CD14-positive monocyte (primary cell): ENCODE data around the gene FAM222B. TPM values are rescaled to one million over a fixed set of nuclear protein-coding genes. Genes with fewer than 3 reads are reported as not detected.

ENCODE experiments used
- DNase-seq, 3 donors: peaks; one replicate each; pipeline ENCODE4 v3.0.0-alpha.2; 2011 to 2022
- H2AFZ ChIP-seq: 2 replicates; pipeline ENCODE4 v1.6.0; 2012; ENCODE audit warnings: mild to moderate bottlenecking, low read depth, low read length, inconsistent platforms; ENCODE audit not compliant: insufficient read depth, poor library complexity, severe bottlenecking
- H3K27ac ChIP-seq, 2 donors: 1 replicate in 1 of 2; 2 replicates in 1 of 2; pipeline ENCODE4 v1.5.1; 2012 to 2013; ENCODE audit warnings: low read length in 2 of 2, control low read depth in 1 of 2, inconsistent platforms in 1 of 2, low read depth in 1 of 2, mild to moderate bottlenecking in 1 of 2
- H3K27me3 ChIP-seq, 2 donors: one replicate each; pipeline versions ENCODE4 v1.6.0 to v1.6.1; 2011 to 2013; ENCODE audit warnings: low read length in 2 of 2; ENCODE audit not compliant: control insufficient read depth in 2 of 2, insufficient read depth in 2 of 2
- H3K36me3 ChIP-seq, 2 donors: replicated peaks in 1 of 2; 1 replicate in 1 of 2; 2 replicates in 1 of 2; pipeline versions ENCODE4 v1.5.1 to v1.6.1; 2012 to 2013; ENCODE audit warnings: low read length in 2 of 2, control low read depth in 1 of 2, inconsistent platforms in 1 of 2, mild to moderate bottlenecking in 1 of 2; ENCODE audit not compliant: insufficient read depth in 2 of 2, control insufficient read depth in 1 of 2
- H3K4me1 ChIP-seq, 2 donors: 1 replicate in 1 of 2; 2 replicates in 1 of 2; pipeline versions ENCODE4 v1.5.1 to v1.6.1; 2012 to 2013; ENCODE audit warnings: low read length in 2 of 2, control low read depth in 1 of 2, inconsistent platforms in 1 of 2, mild to moderate bottlenecking in 1 of 2, moderate library complexity in 1 of 2; ENCODE audit not compliant: insufficient read depth in 2 of 2, control insufficient read depth in 1 of 2
- H3K4me2 ChIP-seq: replicated peaks from 2 replicates; pipeline ENCODE3; 2012; ENCODE audit warnings: low read length, moderate library complexity, mild to moderate bottlenecking; ENCODE audit not compliant: poor library complexity, severe bottlenecking; ENCODE audit errors: extremely low read depth
- H3K4me3 ChIP-seq, 3 experiments: fragments of 200-600 bp in 1 of 3; sonication (generic) in 1 of 3; replicated peaks in 1 of 3; 1 replicate in 2 of 3; 2 replicates in 1 of 3; pipeline ENCODE4 v1.5.1; 2011 to 2013; ENCODE audit warnings: low read length in 3 of 3, mild to moderate bottlenecking in 3 of 3, control low read depth in 2 of 3, low read depth in 2 of 3, inconsistent platforms in 1 of 3, moderate library complexity in 1 of 3
- H3K79me2 ChIP-seq: 2 replicates; pipeline ENCODE4 v1.6.0; 2012; ENCODE audit warnings: mild to moderate bottlenecking, control low read depth, inconsistent platforms, low read length, moderate library complexity; ENCODE audit not compliant: insufficient read depth
- H3K9ac ChIP-seq: 2 replicates; pipeline ENCODE4 v1.6.0; 2017; ENCODE audit warnings: low read length, mild to moderate bottlenecking; ENCODE audit not compliant: insufficient read depth, poor library complexity, severe bottlenecking
- H3K9me3 ChIP-seq, 2 donors: replicated peaks in 1 of 2; 1 replicate in 1 of 2; 2 replicates in 1 of 2; pipeline versions ENCODE4 v1.5.1 to v1.6.1; 2012 to 2013; ENCODE audit warnings: low read length in 2 of 2, control low read depth in 1 of 2; ENCODE audit not compliant: control insufficient read depth in 1 of 2, insufficient read depth in 1 of 2
- H4K20me1 ChIP-seq: 2 replicates; pipeline ENCODE4 v1.6.0; 2012; ENCODE audit warnings: mild to moderate bottlenecking, low read length, control low read depth, moderate library complexity; ENCODE audit not compliant: insufficient read depth
- H3K27ac Mint-ChIP-seq, 7 donors: one replicate each; pipeline ENCODE4 v1.8.0; 2020; ENCODE audit warnings: mild to moderate bottlenecking in 7 of 7, mixed read lengths in 7 of 7, moderate library complexity in 6 of 7, inconsistent platforms in 2 of 7
- H3K27me3 Mint-ChIP-seq, 3 donors: one replicate each; pipeline ENCODE4 v1.8.0; 2021 to 2022; ENCODE audit warnings: low read depth in 3 of 3, mild to moderate bottlenecking in 3 of 3, mixed read lengths in 3 of 3, moderate library complexity in 3 of 3, inconsistent platforms in 1 of 3
- H3K36me3 Mint-ChIP-seq, 2 donors: one replicate each; pipeline ENCODE4 v1.8.0; 2020; ENCODE audit warnings: mixed read lengths in 2 of 2, inconsistent platforms in 1 of 2, mild to moderate bottlenecking in 1 of 2
- H3K4me1 Mint-ChIP-seq: one replicate; pipeline ENCODE4 v1.8.0; 2020; ENCODE audit warnings: mild to moderate bottlenecking, mixed read lengths
- H3K4me3 Mint-ChIP-seq, 2 donors: one replicate each; pipeline ENCODE4 v1.8.0; 2020; ENCODE audit warnings: mild to moderate bottlenecking in 2 of 2, mixed read lengths in 2 of 2, moderate library complexity in 1 of 2
- H3K9me3 Mint-ChIP-seq, 7 donors: one replicate each; pipeline ENCODE4 v1.8.0; 2020 to 2022; ENCODE audit warnings: mixed read lengths in 7 of 7, mild to moderate bottlenecking in 6 of 7, moderate library complexity in 6 of 7, inconsistent platforms in 2 of 7
- WGBS: methylation state at CpG from one replicate; pipeline ENCODE4 v1.1.5; 2013; ENCODE audit warnings: missing lambda C conversion rate; ENCODE audit not compliant: insufficient coverage; 5-methylcytosine and 5-hydroxymethylcytosine counted together
- intact Hi-C, 2 donors: fragments of 100-400 bp; cut with micrococcal nuclease; formaldehyde crosslinking; loops; one replicate each; pipeline versions ENCODE4 v1.15.0 to v1.15.1; 2023
- polyA plus RNA-seq, 3 donors: library from polyadenylated mRNA; depleted of rRNA in 1 of 3; unstranded in 2 of 3; stranded (reverse) in 1 of 3; fragments of 300-500 nt in 2 of 3; fragments of >200 nt in 1 of 3; fragmentation: Illumina TruSeq in 2 of 3; gene quantifications; 1 replicate in 2 of 3; 2 replicates in 1 of 3; pipeline ENCODE4 v1.2.3, GENCODE V29; 2012 to 2021
- TF ChIP-seq, protein P1 (sequence below): fragments of 200-600 bp; IDR thresholded peaks from one replicate; pipeline ENCODE4 v1.8.0; 2022; ENCODE audit warnings: antibody characterized with exemption, mild to moderate bottlenecking

The FAM222B gene
- polyA plus RNA-seq, 3 donors: 1.5 to 8.6 (median 1.9) TPM

DNA sequence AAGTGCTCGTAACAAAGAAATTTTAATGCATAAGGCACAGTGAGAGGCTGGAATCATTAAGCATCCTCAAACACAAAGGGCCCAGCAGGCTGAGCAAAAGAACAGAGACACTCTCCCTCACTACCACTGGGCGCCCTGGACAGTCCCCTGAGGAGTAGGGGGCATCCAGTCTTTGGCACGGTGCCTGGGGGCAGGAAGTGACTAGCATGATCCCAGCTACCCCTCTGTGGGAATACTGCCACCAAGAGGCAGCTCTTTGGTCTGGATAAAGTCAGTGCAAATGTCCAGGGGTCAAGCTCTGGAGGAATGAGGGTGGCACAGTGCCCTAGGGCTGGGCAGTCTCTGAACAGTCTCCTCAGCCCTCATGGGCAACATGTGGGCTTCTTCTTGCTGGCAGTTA lies 128.3 kb downstream of the FAM222B start:
- Histone ChIP-seq H3K4me2 (no peak overlapping the region), H3K9ac (no peak overlapping the region), H3K36me3 (peaks cover 3 to 21% of the 10 kb centered on the region in 2 donors), H3K4me3 (no peak overlapping the region), H3K27me3 (no peaks in the 10 kb centered on the region), H3K79me2 (peaks cover 8% of the 10 kb centered on the region), H4K20me1 (no peaks in the 10 kb centered on the region), H3K4me1 (peaks cover 42 to 50% of the 10 kb centered on the region in 2 donors), H2AFZ (no peak overlapping the region), H3K27ac (no peak overlapping the region), H3K9me3 (no peaks in the 10 kb centered on the region)
- no peak for DNase-seq
- WGBS: 100% methylated on average over 1 of the region's 3 CpGs
- TF ChIP-seq, protein P1, sequence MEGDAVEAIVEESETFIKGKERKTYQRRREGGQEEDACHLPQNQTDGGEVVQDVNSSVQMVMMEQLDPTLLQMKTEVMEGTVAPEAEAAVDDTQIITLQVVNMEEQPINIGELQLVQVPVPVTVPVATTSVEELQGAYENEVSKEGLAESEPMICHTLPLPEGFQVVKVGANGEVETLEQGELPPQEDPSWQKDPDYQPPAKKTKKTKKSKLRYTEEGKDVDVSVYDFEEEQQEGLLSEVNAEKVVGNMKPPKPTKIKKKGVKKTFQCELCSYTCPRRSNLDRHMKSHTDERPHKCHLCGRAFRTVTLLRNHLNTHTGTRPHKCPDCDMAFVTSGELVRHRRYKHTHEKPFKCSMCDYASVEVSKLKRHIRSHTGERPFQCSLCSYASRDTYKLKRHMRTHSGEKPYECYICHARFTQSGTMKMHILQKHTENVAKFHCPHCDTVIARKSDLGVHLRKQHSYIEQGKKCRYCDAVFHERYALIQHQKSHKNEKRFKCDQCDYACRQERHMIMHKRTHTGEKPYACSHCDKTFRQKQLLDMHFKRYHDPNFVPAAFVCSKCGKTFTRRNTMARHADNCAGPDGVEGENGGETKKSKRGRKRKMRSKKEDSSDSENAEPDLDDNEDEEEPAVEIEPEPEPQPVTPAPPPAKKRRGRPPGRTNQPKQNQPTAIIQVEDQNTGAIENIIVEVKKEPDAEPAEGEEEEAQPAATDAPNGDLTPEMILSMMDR: no peak
- no peak overlapping the region for H3K4me3 Mint-ChIP-seq
- H3K9me3 Mint-ChIP-seq: no peaks in the 10 kb centered on the region
- peaks cover 16 to 24% of the 10 kb centered on the region in 2 donors for H3K36me3 Mint-ChIP-seq
- peaks cover 1 to 9% (median 2%) of the 10 kb centered on the region in 3 donors for H3K27me3 Mint-ChIP-seq
- peaks cover 36% of the 10 kb centered on the region for H3K4me1 Mint-ChIP-seq
- intact Hi-C loops: loop anchor here in 1 of 2 donors (10.0 kb wide), 1 partner anchor 69 kb away; the partner anchor contains the start of gene BLTP2
- peak overlapping the region in 2 of 7 donors; percentile 16 to 63 for H3K27ac Mint-ChIP-seq

DNA sequence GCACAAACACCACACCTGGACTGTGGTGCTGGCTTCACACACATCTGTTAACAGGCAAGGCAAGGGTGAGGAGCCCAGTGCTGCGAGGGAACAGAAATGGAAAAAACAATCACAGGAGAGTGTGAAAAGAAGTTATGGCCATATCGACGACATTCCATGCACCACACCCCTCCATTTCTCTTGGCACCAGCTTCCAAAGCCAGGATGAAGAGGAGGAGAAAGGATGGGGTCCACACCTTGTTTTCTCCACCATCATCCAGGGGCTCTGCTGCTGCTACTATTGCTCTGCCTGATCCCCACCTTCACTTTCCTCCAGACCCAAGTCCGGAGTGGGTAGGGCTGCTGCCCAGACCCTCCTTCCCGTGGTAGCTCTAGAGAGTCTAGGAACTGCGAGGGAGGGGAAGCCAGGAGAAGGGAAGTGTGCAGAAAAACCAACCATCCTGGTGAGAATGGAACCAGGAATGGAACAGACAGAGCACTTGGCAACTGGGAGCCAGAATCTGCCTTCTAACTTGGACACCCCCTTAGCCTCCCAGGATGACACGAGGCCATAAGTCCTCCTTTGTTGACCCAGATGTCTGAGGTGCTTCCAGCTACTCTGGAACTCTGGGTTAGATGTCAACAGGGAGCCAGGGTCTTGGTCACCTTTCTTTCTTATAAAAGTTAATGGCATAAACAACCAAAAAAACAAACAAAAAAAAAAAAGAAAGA lies 129.7 kb downstream of the FAM222B start:
- Mint-ChIP-seq H3K36me3 (peaks cover 16 to 28% of the 10 kb centered on the region in 2 donors), H3K4me1 (peaks cover 24% of the 10 kb centered on the region), H3K27me3 (peaks cover under 1 to 4% (median 1%) of the 10 kb centered on the region in 3 donors), H3K9me3 (no peaks in the 10 kb centered on the region), H3K27ac (peak overlapping the region in 4 of 7 donors; percentile 78 to 92 (median 88)), H3K4me3 (peak overlapping the region; percentile 88 to 93)
- Histone ChIP-seq H2AFZ (peak overlapping the region; percentile 90), H4K20me1 (no peaks in the 10 kb centered on the region), H3K79me2 (peaks cover 8% of the 10 kb centered on the region), H3K9ac (no peak overlapping the region), H3K4me2 (peak overlapping the region; percentile 98), H3K9me3 (no peaks in the 10 kb centered on the region), H3K27me3 (no peaks in the 10 kb centered on the region), H3K4me3 (peak overlapping the region in 2 of 3 experiments; percentile 63 to 92), H3K4me1 (peaks cover 27 to 35% of the 10 kb centered on the region in 2 donors), H3K27ac (peak overlapping the region; percentile 75 to 85), H3K36me3 (peaks cover 3 to 21% of the 10 kb centered on the region in 2 donors)
- TF ChIP-seq, protein P1: no peak
- no peak for DNase-seq
- intact Hi-C loops: loop anchor here in 1 of 2 donors (10.0 kb wide), 1 partner anchor 68 kb away; the partner anchor contains the start of gene BLTP2
- no CpG with 5 or more reads among the region's 7 CpGs for WGBS
